Kidney (tissue), 14 donors: ENCODE data around the gene FANCC. TPM values are rescaled to one million over a fixed set of nuclear protein-coding genes. Genes with fewer than 3 reads are reported as not detected.
A peak's percentile ranks its signal among the peaks of the same experiment; 100 is the strongest.

Experiments
- DNase-seq, 5 donors: peaks; one replicate each; pipeline ENCODE4 v3.0.0-alpha.2; 2013 to 2020
- FAIRE-seq: peaks from 2 replicates; lab custom pipeline; 2012; peaks lifted over from hg19 to GRCh38; lab: Jason Lieb, UNC
- H3K27ac ChIP-seq, 2 donors: one replicate each; pipeline ENCODE4 v1.7.0; 2013; ENCODE audit warnings: low read depth in 2 of 2, low read length in 2 of 2, inconsistent platforms in 1 of 2
- H3K27me3 ChIP-seq: one replicate; pipeline ENCODE4 v1.7.1; 2013; ENCODE audit warnings: low read length, inconsistent platforms; ENCODE audit not compliant: control insufficient read depth, insufficient read depth
- H3K36me3 ChIP-seq, 3 donors: one replicate each; pipeline versions ENCODE4 v1.7.0 to v1.7.1; 2013; ENCODE audit warnings: low read length in 3 of 3, control low read depth in 1 of 3, inconsistent platforms in 1 of 3; ENCODE audit not compliant: insufficient read depth in 3 of 3, control insufficient read depth in 2 of 3
- H3K4me1 ChIP-seq, 3 donors: one replicate each; pipeline versions ENCODE4 v1.7.0 to v1.7.1; 2013; ENCODE audit warnings: low read length in 3 of 3, inconsistent platforms in 1 of 3, low read depth in 1 of 3; ENCODE audit not compliant: control insufficient read depth in 2 of 3, insufficient read depth in 2 of 3
- H3K4me3 ChIP-seq, 3 donors: one replicate each; pipeline versions ENCODE4 v1.7.0 to v1.8.1; 2013; ENCODE audit warnings: low read length in 3 of 3, control low read depth in 1 of 3, inconsistent platforms in 1 of 3
- H3K9ac ChIP-seq, 3 donors: one replicate each; pipeline versions ENCODE4 v1.7.0 to v1.7.1; 2013; ENCODE audit warnings: low read length in 3 of 3, control low read depth in 1 of 3, inconsistent platforms in 1 of 3
- H3K9me3 ChIP-seq, 3 donors: one replicate each; pipeline versions ENCODE4 v1.7.0 to v1.7.1; 2013; ENCODE audit warnings: low read length in 3 of 3, control low read depth in 1 of 3, inconsistent platforms in 1 of 3; ENCODE audit not compliant: control insufficient read depth in 2 of 3, insufficient read depth in 1 of 3
- intact Hi-C: fragments of 100-400 bp; cut with DNase I; formaldehyde crosslinking; loops from one replicate; pipeline ENCODE4 v1.11.1; 2022
- polyA plus RNA-seq: library from polyadenylated mRNA; stranded (reverse); fragments of 350-450 nt; fragmentation: Illumina TruSeq; extraction: RNeasy Lipid Tissue Mini Kit (QIAGEN cat#74804); gene quantifications from one replicate; pipeline ENCODE4 v1.2.3, GENCODE V29; 2014; ENCODE audit warnings: low read depth, low replicate concordance; ENCODE audit not compliant: insufficient read depth
- total RNA-seq: library from RNA; stranded (reverse); fragmentation: NEBNext Ultra II Directional; extraction: Animal tissue kit (Norgen Biotek cat#: 25700); gene quantifications from one replicate; pipeline ENCODE4 v1.2.1, GENCODE V29; 2021
- TF ChIP-seq, protein P1 (sequence below): IDR thresholded peaks from 3 replicates; pipeline ENCODE4 v1.5.1; 2012; ENCODE audit warnings: mild to moderate bottlenecking, moderate library complexity, borderline replicate concordance; ENCODE audit not compliant: insufficient read depth; ENCODE audit errors: extremely low read depth
- donor health status: control.
- donor health status: control.
- donor health status: control.
- donor health status: control.
- donor health status: control.
- donor health status: DM: yes; HTN: yes; CAD: no.
- donor health status: Normal renal cell carcinoma (clear cell type).

The FANCC gene
- total and polyA plus RNA-seq, 2 donors from 2014 or later, result 7.5 to 10.8 TPM

DNA sequence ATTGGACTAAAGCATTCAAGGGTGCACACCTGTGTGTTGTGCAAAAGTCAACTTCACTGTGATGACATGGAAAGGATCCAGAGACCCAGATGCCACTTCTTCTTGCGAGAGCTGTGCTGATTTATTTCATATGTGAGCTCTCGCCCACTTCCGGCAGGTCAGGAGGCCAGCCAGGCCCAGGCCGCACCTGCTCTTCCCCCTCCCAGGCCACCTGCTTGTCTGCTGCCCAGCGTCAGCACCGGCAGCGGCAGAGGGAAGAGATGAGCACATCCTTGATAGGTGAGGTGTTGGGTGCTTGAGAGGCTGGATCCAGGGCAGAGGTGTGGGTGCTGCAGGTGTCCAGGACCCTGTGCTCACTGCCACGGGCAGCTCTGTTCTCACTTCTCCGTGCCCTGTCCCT is 242.9 kb downstream of the FANCC start:
- no peak overlapping the region for H3K27ac ChIP-seq
- peak in 2 of 5 donors; percentile 49 to 57 for DNase-seq
- peaks cover 4 to 50% (median 44%) of the 10 kb centered on the region in 3 donors for H3K4me1 ChIP-seq
- H3K9ac ChIP-seq, result no peak overlapping the region
- no peaks in the 10 kb centered on the region for H3K9me3 ChIP-seq
- no peaks in the 10 kb centered on the region for H3K27me3 ChIP-seq
- H3K36me3 ChIP-seq, result peaks cover 4 to 28% (median 7%) of the 10 kb centered on the region in 3 donors
- TF ChIP-seq, protein P1, sequence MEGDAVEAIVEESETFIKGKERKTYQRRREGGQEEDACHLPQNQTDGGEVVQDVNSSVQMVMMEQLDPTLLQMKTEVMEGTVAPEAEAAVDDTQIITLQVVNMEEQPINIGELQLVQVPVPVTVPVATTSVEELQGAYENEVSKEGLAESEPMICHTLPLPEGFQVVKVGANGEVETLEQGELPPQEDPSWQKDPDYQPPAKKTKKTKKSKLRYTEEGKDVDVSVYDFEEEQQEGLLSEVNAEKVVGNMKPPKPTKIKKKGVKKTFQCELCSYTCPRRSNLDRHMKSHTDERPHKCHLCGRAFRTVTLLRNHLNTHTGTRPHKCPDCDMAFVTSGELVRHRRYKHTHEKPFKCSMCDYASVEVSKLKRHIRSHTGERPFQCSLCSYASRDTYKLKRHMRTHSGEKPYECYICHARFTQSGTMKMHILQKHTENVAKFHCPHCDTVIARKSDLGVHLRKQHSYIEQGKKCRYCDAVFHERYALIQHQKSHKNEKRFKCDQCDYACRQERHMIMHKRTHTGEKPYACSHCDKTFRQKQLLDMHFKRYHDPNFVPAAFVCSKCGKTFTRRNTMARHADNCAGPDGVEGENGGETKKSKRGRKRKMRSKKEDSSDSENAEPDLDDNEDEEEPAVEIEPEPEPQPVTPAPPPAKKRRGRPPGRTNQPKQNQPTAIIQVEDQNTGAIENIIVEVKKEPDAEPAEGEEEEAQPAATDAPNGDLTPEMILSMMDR, result no peak
- FAIRE-seq, result no peak
- no peak overlapping the region for H3K4me3 ChIP-seq
- intact Hi-C loops, result no loop called here

DNA sequence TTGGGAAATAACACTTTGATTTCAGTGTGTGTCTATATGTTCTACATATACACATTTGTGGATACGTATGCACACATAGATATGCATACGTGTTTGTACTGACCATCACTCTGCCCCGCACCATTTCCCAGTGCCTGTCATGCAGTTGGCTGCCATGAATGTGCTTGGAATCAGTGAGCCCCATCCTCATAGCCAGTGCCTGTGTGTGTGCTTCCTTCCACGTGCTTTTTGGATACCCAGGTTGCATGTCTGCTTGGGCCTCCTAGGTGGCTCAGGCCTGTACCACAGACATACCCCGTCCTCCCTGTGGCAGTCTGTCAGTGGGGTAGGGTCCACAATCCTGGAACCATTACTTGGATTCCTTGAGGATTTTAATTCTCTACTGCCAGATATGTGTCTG is 243.6 kb downstream of the FANCC start:
- peak in 2 of 5 donors; percentile 7 to 32 for DNase-seq
- H3K4me1 ChIP-seq, result peaks cover 6 to 55% (median 51%) of the 10 kb centered on the region in 3 donors
- no peaks in the 10 kb centered on the region for H3K27me3 ChIP-seq
- TF ChIP-seq, protein P1, result no peak
- H3K9ac ChIP-seq, result no peak overlapping the region
- H3K9me3 ChIP-seq, result no peaks in the 10 kb centered on the region
- no peak overlapping the region for H3K27ac ChIP-seq
- intact Hi-C loops, result no loop called here
- no peak for FAIRE-seq
- no peak overlapping the region for H3K4me3 ChIP-seq
- H3K36me3 ChIP-seq, result peaks cover 4 to 35% (median 9%) of the 10 kb centered on the region in 3 donors

DNA sequence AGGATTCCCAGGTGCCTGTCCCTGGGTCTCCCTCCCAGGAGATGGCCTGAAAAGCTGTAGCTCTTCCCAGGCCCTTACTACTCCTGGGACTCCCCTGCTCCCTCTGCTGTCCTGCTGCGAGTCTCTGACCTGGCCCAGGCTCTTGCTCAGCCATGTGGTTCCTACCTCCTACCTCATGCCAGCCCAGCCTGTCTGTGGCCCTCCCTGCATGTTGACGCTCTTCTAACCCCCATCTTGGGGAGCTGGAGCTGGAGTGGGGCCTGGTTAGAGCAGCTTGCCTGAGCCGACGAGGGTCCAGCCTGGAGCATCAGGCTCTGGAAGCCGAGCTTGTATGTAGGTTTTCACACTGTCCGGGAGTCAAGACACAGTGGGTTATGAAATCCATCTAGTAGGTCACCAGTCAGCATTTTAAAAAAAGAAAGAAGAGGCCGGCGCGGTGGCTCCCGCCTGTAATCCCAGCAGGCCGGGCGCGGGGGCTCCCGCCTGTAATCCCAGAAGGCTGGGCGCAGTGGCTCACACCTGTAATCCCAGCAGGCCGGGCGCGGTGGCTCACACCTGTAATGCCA is 244.4 kb downstream of the FANCC start:
- TF ChIP-seq, protein P1, result no peak
- intact Hi-C loops, result no loop called here
- Histone ChIP-seq H3K36me3 (peaks cover 6 to 31% (median 9%) of the 10 kb centered on the region in 3 donors), H3K9ac (no peak overlapping the region), H3K4me3 (no peak overlapping the region), H3K4me1 (peaks cover 2 to 51% (median 48%) of the 10 kb centered on the region in 3 donors), H3K9me3 (no peaks in the 10 kb centered on the region), H3K27me3 (no peaks in the 10 kb centered on the region), H3K27ac (peak overlapping the region in 1 of 2 donors; percentile 25)
- FAIRE-seq (no peak), DNase-seq (peak in 2 of 5 donors; percentile 13 to 39)
